ENCODE results near the gene CSTPP1. TPM values are rescaled to one million over a fixed set of nuclear protein-coding genes. Genes with fewer than 3 reads are reported as not detected.

Gene CSTPP1
- total and polyA plus RNA-seq, 4 donors: 46.6 to 104 (median 72.3) TPM

GRCh38 chr11:47152953-47153950 lies 216.7 kb downstream of the CSTPP1 start:
- peak in 4 of 6 donors; percentile 62 to 94 (median 82) for DNase-seq (ENCODE audit: low read depth in 4 of 6, low spot score in 6 of 6)
- H3K4me3 ChIP-seq (ENCODE audit: low read depth, low read length): no peak overlapping the region
- H3K36me3 ChIP-seq (ENCODE audit: control insufficient read depth, insufficient read depth, low read length): peaks cover 24% of the 10 kb centered on the region
- H3K4me1 ChIP-seq (ENCODE audit: control insufficient read depth, insufficient read depth, low read length): peaks cover 49% of the 10 kb centered on the region
- H3K9me3 ChIP-seq (ENCODE audit: control insufficient read depth, insufficient read depth, low read length): no peaks in the 10 kb centered on the region
- 54% methylated on average over 6 of the region's 11 CpGs for WGBS (ENCODE audit: insufficient coverage)
- peak overlapping the region; percentile 35 for H3K27ac ChIP-seq (ENCODE audit: low read depth, low read length)
- H3K27me3 ChIP-seq (ENCODE audit: control insufficient read depth, insufficient read depth, low read length): no peaks in the 10 kb centered on the region

DNA sequence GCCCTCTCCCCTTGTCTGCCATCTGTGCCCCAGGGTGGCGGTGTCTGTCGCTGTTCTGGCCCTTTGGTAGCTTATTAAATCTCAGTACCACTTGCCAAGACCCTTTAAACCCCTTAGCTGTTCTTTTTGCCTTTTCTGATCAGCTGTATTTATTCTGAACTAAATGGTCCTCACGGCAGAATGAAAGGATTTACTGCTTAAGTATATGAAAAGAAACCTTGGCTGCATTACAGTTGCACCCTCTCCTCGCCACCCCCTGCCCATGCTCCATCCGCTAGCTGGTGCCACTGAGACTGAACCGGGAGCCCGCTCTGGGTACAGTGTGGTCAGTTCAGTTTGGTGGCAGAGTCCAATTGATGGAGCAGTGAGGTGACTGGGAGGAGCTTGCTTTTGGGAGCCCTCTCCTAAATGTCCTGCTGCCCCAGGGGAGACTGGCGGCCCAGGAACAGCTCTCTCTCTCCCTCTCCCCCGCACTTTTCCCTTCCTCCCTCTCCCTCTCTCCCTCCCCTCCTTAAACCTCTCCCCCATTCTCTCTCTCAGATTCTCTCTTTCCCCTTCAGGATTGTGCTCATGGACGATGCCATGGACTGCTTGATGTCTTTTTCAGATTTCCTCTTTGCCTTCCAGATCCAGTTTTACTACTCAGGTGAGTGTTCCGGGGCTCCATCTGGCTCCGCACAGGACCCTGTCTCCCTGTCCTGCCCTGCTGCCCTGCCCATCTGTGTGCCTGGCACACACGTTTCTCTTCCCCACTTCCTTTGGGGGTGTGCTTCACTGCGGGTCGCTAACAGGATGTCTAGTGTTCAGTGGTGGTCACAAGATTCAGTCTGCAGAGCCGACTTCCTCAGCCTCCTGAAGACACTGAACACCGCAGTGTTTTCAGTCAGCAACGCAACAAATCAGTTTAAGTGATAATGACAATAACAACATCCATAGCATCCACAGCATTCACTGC lies 218.3 kb downstream of the CSTPP1 start:
- H3K27ac ChIP-seq (ENCODE audit: low read depth, low read length): peak overlapping the region; percentile 59
- DNase-seq (ENCODE audit: low read depth in 4 of 6, low spot score in 6 of 6): peak in 2 of 6 donors; percentile 40 to 61

GRCh38 chr11:47155879-47156278 lies 219.3 kb downstream of the CSTPP1 start:
- H3K27me3 ChIP-seq (ENCODE audit: control insufficient read depth, insufficient read depth, low read length): no peaks in the 10 kb centered on the region
- DNase-seq (ENCODE audit: low read depth in 4 of 6, low spot score in 6 of 6): no peak
- H3K9me3 ChIP-seq (ENCODE audit: control insufficient read depth, insufficient read depth, low read length): no peaks in the 10 kb centered on the region
- no peak overlapping the region for H3K4me3 ChIP-seq (ENCODE audit: low read depth, low read length)
- peaks cover 38% of the 10 kb centered on the region for H3K36me3 ChIP-seq (ENCODE audit: control insufficient read depth, insufficient read depth, low read length)
- H3K4me1 ChIP-seq (ENCODE audit: control insufficient read depth, insufficient read depth, low read length): peaks cover 46% of the 10 kb centered on the region
- WGBS (ENCODE audit: insufficient coverage): 92% methylated on average over 2 of the region's 4 CpGs
- H3K27ac ChIP-seq (ENCODE audit: low read depth, low read length): no peak overlapping the region

More for the DNA sequence above, 218.3 kb downstream of the CSTPP1 start:
- no peak overlapping the region for H3K4me3 ChIP-seq (ENCODE audit: low read depth, low read length)
- H3K9me3 ChIP-seq (ENCODE audit: control insufficient read depth, insufficient read depth, low read length): no peaks in the 10 kb centered on the region
- no peaks in the 10 kb centered on the region for H3K27me3 ChIP-seq (ENCODE audit: control insufficient read depth, insufficient read depth, low read length)
- WGBS (ENCODE audit: insufficient coverage): 63% methylated on average over 11 of the region's 18 CpGs
- peaks cover 42% of the 10 kb centered on the region for H3K4me1 ChIP-seq (ENCODE audit: control insufficient read depth, insufficient read depth, low read length)
- peaks cover 36% of the 10 kb centered on the region for H3K36me3 ChIP-seq (ENCODE audit: control insufficient read depth, insufficient read depth, low read length)

- Histone ChIP-seq H3K27me3 (ENCODE audit: control insufficient read depth, insufficient read depth, low read length) (no peaks in the 10 kb centered on the region), H3K36me3 (ENCODE audit: control insufficient read depth, insufficient read depth, low read length) (peaks cover 42% of the 10 kb centered on the region), H3K4me3 (ENCODE audit: low read depth, low read length) (no peak overlapping the region), H3K4me1 (ENCODE audit: control insufficient read depth, insufficient read depth, low read length) (peaks cover 51% of the 10 kb centered on the region), H3K9me3 (ENCODE audit: control insufficient read depth, insufficient read depth, low read length) (no peaks in the 10 kb centered on the region), H3K27ac (ENCODE audit: low read depth, low read length) (no peak overlapping the region)
- 71% methylated on average over 4 of the region's 6 CpGs for WGBS (ENCODE audit: insufficient coverage)
- no peak for DNase-seq (ENCODE audit: low read depth in 4 of 6, low spot score in 6 of 6)
Measured at GRCh38 chr11:47156333-47156732, 219.8 kb downstream of the CSTPP1 start.

DNA sequence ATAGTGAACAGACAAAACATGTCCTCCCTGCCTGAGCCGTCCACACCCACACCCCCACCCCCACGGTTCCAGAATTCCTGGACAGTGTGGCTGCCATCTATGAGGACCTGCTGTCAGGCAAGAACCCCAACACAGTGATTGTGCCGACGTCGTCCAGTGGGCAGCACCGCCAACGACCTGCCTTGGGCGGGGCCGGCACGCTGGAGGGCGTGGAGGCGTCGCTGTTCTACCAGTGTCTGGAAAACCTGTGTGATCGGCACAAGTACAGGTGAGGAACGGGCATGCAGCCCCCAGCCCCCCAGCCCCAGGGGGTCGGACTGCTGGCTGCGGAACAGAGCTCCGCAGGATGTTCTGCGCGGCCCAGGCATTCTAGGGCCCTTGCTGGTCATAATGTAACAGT lies 220.4 kb downstream of the CSTPP1 start:
- H3K4me3 ChIP-seq (ENCODE audit: low read depth, low read length): no peak overlapping the region
- DNase-seq (ENCODE audit: low read depth in 4 of 6, low spot score in 6 of 6): no peak
- no peaks in the 10 kb centered on the region for H3K9me3 ChIP-seq (ENCODE audit: control insufficient read depth, insufficient read depth, low read length)
- no peaks in the 10 kb centered on the region for H3K27me3 ChIP-seq (ENCODE audit: control insufficient read depth, insufficient read depth, low read length)
- H3K4me1 ChIP-seq (ENCODE audit: control insufficient read depth, insufficient read depth, low read length): peaks cover 56% of the 10 kb centered on the region
- H3K27ac ChIP-seq (ENCODE audit: low read depth, low read length): no peak overlapping the region
- peaks cover 48% of the 10 kb centered on the region for H3K36me3 ChIP-seq (ENCODE audit: control insufficient read depth, insufficient read depth, low read length)
- WGBS (ENCODE audit: insufficient coverage): 87% methylated on average over 18 of the region's 20 CpGs

DNA sequence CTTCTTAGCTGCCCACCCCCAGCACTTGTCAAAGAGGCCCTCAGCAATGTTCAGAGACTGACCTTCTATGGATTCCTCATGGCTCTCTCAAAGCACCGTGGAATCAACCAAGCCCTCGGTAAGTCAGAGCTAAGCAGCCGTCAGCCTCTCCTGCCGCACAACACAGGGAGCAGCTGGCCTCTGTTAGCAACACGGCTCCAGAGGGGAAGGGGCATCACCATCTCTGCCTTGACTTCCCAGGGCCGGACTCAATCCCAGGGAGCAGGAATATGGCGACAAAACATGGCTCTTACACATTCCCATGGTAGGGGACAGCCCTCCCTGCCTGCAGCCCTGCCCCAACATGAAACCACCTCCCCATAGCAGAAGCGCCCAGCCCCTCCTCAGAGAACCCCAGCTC lies 221.2 kb downstream of the CSTPP1 start:
- H3K36me3 ChIP-seq (ENCODE audit: control insufficient read depth, insufficient read depth, low read length): peaks cover 56% of the 10 kb centered on the region
- no peaks in the 10 kb centered on the region for H3K9me3 ChIP-seq (ENCODE audit: control insufficient read depth, insufficient read depth, low read length)
- 86% methylated on average over 8 of the region's 8 CpGs for WGBS (ENCODE audit: insufficient coverage)
- H3K4me1 ChIP-seq (ENCODE audit: control insufficient read depth, insufficient read depth, low read length): peaks cover 57% of the 10 kb centered on the region
- H3K4me3 ChIP-seq (ENCODE audit: low read depth, low read length): no peak overlapping the region
- no peaks in the 10 kb centered on the region for H3K27me3 ChIP-seq (ENCODE audit: control insufficient read depth, insufficient read depth, low read length)
- H3K27ac ChIP-seq (ENCODE audit: low read depth, low read length): no peak overlapping the region
- no peak for DNase-seq (ENCODE audit: low read depth in 4 of 6, low spot score in 6 of 6)

GRCh38 chr11:47158242-47158641 lies 221.7 kb downstream of the CSTPP1 start:
- Histone ChIP-seq H3K36me3 (ENCODE audit: control insufficient read depth, insufficient read depth, low read length) (peaks cover 58% of the 10 kb centered on the region), H3K4me3 (ENCODE audit: low read depth, low read length) (no peak overlapping the region), H3K9me3 (ENCODE audit: control insufficient read depth, insufficient read depth, low read length) (no peaks in the 10 kb centered on the region), H3K27ac (ENCODE audit: low read depth, low read length) (no peak overlapping the region), H3K27me3 (ENCODE audit: control insufficient read depth, insufficient read depth, low read length) (no peaks in the 10 kb centered on the region), H3K4me1 (ENCODE audit: control insufficient read depth, insufficient read depth, low read length) (peaks cover 54% of the 10 kb centered on the region)
- WGBS (ENCODE audit: insufficient coverage): 97% methylated on average over 3 of the region's 5 CpGs
- DNase-seq (ENCODE audit: low read depth in 4 of 6, low spot score in 6 of 6): no peak

DNA sequence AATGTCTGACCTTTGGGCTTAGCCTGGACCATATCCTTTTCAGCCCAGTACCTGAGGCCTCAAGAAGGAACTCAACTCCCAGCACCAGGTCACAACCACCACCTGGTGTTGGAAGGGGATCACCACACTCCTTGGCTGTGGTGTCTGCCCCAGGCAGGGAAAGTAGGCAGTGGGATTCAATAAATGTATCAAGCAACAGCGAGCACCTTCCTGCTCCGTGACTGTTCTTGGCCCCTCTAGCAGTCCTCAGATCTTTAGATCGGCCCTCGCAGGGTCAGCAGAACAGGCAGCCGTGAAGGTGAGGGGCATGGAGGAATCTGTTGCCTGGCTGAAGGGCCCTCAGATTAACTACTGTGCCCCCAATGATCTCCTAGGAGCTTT lies 224.2 kb downstream of the CSTPP1 start:
- WGBS (ENCODE audit: insufficient coverage): 85% methylated on average over 5 of the region's 5 CpGs
- Histone ChIP-seq H3K4me1 (ENCODE audit: control insufficient read depth, insufficient read depth, low read length) (peaks cover 29% of the 10 kb centered on the region), H3K9me3 (ENCODE audit: control insufficient read depth, insufficient read depth, low read length) (no peaks in the 10 kb centered on the region), H3K27me3 (ENCODE audit: control insufficient read depth, insufficient read depth, low read length) (no peaks in the 10 kb centered on the region), H3K36me3 (ENCODE audit: control insufficient read depth, insufficient read depth, low read length) (peaks cover 83% of the 10 kb centered on the region), H3K4me3 (ENCODE audit: low read depth, low read length) (no peak overlapping the region), H3K27ac (ENCODE audit: low read depth, low read length) (no peak overlapping the region)
- DNase-seq (ENCODE audit: low read depth in 4 of 6, low spot score in 6 of 6): no peak

- 46% methylated on average over 14 of the region's 14 CpGs for WGBS (ENCODE audit: insufficient coverage)
- DNase-seq (ENCODE audit: low read depth in 4 of 6, low spot score in 6 of 6): peak in 2 of 6 donors; percentile 82 to 85
- H3K36me3 ChIP-seq (ENCODE audit: control insufficient read depth, insufficient read depth, low read length): peaks cover 84% of the 10 kb centered on the region
- H3K4me1 ChIP-seq (ENCODE audit: control insufficient read depth, insufficient read depth, low read length): peaks cover 23% of the 10 kb centered on the region
- H3K27ac ChIP-seq (ENCODE audit: low read depth, low read length): no peak overlapping the region
- no peak overlapping the region for H3K4me3 ChIP-seq (ENCODE audit: low read depth, low read length)
- no peaks in the 10 kb centered on the region for H3K9me3 ChIP-seq (ENCODE audit: control insufficient read depth, insufficient read depth, low read length)
- no peaks in the 10 kb centered on the region for H3K27me3 ChIP-seq (ENCODE audit: control insufficient read depth, insufficient read depth, low read length)
Measured at GRCh38 chr11:47161134-47161854, 224.7 kb downstream of the CSTPP1 start.
